Measurements from ENCODE around the gene CHRNG.

Gene CHRNG

DNA sequence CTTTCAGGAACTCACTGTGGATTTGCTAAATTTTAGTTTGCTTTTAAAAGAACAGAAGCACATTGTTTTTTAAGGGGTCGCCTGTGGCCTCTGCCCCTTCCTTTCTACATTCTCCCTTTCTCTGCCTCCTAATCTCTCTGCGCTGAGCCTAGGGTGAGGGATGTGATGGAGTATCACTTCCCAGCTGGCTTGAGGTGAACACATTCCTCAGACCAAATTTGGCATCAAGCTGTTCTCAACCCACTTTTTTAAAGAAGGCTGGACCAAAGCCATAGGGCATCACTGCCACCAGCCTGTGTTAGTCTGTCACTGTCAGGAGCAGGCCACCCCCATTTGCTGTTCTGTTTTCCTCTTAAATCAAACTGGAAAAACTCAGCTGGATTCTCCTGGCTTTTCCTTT, 38.3 kb downstream of the CHRNG start:
- 100% methylated on average over 1 of the region's 2 CpGs for WGBS
- Histone ChIP-seq H3K4ac (ENCODE audit: low read depth in 1 of 2, low read length in 2 of 2) (no peak overlapping the region), H3K9me3 (ENCODE audit: control insufficient read depth, low read length) (no peaks in the 10 kb centered on the region), H2BK5ac (ENCODE audit: low read depth, low read length, poor library complexity, severe bottlenecking) (no peak overlapping the region), H2AFZ (ENCODE audit: low read depth, low read length) (no peak overlapping the region), H3K36me3 (ENCODE audit: control insufficient read depth in 1 of 2, insufficient read depth in 2 of 2, low read depth in 1 of 2, low read length in 2 of 2) (peaks cover 14 to 75% of the 10 kb centered on the region in 2 experiments), H2BK120ac (ENCODE audit: low read depth, low read length) (no peak overlapping the region), H2AK5ac (ENCODE audit: low read length, severe bottlenecking) (no peak overlapping the region), H3K14ac (ENCODE audit: low read length in 2 of 2) (no peak overlapping the region), H2BK12ac (ENCODE audit: low read length in 2 of 2) (no peak overlapping the region), H3K27me3 (ENCODE audit: control insufficient read depth in 1 of 2, insufficient read depth in 1 of 2, low read length in 2 of 2) (no peaks in the 10 kb centered on the region), H3K27ac (ENCODE audit: low read length, poor library complexity, severe bottlenecking) (no peak overlapping the region), H4K8ac (ENCODE audit: low read length) (no peak overlapping the region), H4K91ac (ENCODE audit: low read length) (no peak overlapping the region), H2BK15ac (ENCODE audit: low read depth, poor library complexity, severe bottlenecking) (no peak overlapping the region), H3K4me3 (ENCODE audit: insufficient read depth in 1 of 2, low read depth in 1 of 2, low read length in 2 of 2) (no peak overlapping the region), H3K18ac (ENCODE audit: low read depth in 1 of 2, low read length in 2 of 2) (no peak overlapping the region), H3K23ac (ENCODE audit: low read length in 2 of 2) (no peak overlapping the region), H3K4me1 (ENCODE audit: control insufficient read depth, insufficient read depth, low read depth, low read length) (peaks cover 3% of the 10 kb centered on the region), H3K9ac (ENCODE audit: low read length) (no peak overlapping the region), H3K79me1 (replicated peaks; ENCODE audit: low read length, poor library complexity, severe bottlenecking) (peaks cover 7% of the 10 kb centered on the region), H3K4me2 (ENCODE audit: low read length, poor library complexity, severe bottlenecking) (no peak overlapping the region)
- no peak for DNase-seq

DNA sequence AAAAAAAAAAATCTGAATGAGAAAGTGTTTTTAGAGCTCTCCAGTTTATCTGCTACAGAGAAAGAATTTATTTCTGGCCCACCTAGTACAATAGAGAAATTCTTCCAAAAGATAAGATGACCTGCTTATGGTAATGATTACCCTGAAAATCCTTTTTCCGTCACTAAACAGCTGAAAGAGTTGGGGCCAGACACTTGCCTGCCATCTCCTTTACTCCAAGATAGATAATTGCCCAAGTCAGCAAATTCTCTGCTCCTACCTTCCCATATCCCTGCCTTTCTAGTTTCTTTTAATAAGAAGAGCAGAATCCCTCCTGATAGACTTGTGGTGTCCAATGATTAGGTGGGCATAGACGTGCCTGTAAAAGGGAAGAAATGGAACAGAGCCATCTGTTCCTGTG, 39.1 kb downstream of the CHRNG start:
- DNase-seq: no peak
- H3K9ac ChIP-seq (ENCODE audit: low read length): no peak overlapping the region
- H2BK120ac ChIP-seq (ENCODE audit: low read depth, low read length): no peak overlapping the region
- H3K4ac ChIP-seq (ENCODE audit: low read depth in 1 of 2, low read length in 2 of 2): no peak overlapping the region
- H2AFZ ChIP-seq (ENCODE audit: low read depth, low read length): no peak overlapping the region
- H3K79me1 ChIP-seq (replicated peaks; ENCODE audit: low read length, poor library complexity, severe bottlenecking): peaks cover 7% of the 10 kb centered on the region
- H3K18ac ChIP-seq (ENCODE audit: low read depth in 1 of 2, low read length in 2 of 2): no peak overlapping the region
- peaks cover 3% of the 10 kb centered on the region for H3K4me1 ChIP-seq (ENCODE audit: control insufficient read depth, insufficient read depth, low read depth, low read length)
- H3K4me2 ChIP-seq (ENCODE audit: low read length, poor library complexity, severe bottlenecking): no peak overlapping the region
- H3K9me3 ChIP-seq (ENCODE audit: control insufficient read depth, low read length): no peaks in the 10 kb centered on the region
- H3K14ac ChIP-seq (ENCODE audit: low read length in 2 of 2): no peak overlapping the region
- peaks cover 14 to 75% of the 10 kb centered on the region in 2 experiments for H3K36me3 ChIP-seq (ENCODE audit: control insufficient read depth in 1 of 2, insufficient read depth in 2 of 2, low read depth in 1 of 2, low read length in 2 of 2)
- 100% methylated on average over 1 of the region's 2 CpGs for WGBS
- no peak overlapping the region for H2BK5ac ChIP-seq (ENCODE audit: low read depth, low read length, poor library complexity, severe bottlenecking)
- H3K23ac ChIP-seq (ENCODE audit: low read length in 2 of 2): no peak overlapping the region
- H4K8ac ChIP-seq (ENCODE audit: low read length): no peak overlapping the region
- H3K27me3 ChIP-seq (ENCODE audit: control insufficient read depth in 1 of 2, insufficient read depth in 1 of 2, low read length in 2 of 2): no peaks in the 10 kb centered on the region
- H2BK15ac ChIP-seq (ENCODE audit: low read depth, poor library complexity, severe bottlenecking): no peak overlapping the region
- no peak overlapping the region for H3K27ac ChIP-seq (ENCODE audit: low read length, poor library complexity, severe bottlenecking)
- H2BK12ac ChIP-seq (ENCODE audit: low read length in 2 of 2): no peak overlapping the region
- no peak overlapping the region for H4K91ac ChIP-seq (ENCODE audit: low read length)
- H3K4me3 ChIP-seq (ENCODE audit: insufficient read depth in 1 of 2, low read depth in 1 of 2, low read length in 2 of 2): no peak overlapping the region
- H2AK5ac ChIP-seq (ENCODE audit: low read length, severe bottlenecking): no peak overlapping the region

DNA sequence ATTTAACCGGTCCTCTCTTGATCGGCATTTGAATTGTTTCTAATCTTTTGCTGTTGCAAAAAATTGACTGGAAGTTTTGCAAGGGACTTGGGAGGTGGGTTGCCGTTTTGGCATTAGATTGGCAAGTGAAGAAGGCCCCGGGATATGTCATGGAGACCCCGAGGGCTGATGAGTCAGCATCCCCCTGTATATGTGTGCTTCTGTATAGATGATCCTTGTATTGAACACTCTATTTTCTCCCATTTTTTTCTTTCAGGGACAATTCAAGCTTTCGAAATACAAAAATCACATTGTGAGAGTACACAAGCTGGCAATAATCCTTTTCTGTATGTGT, 41.1 kb downstream of the CHRNG start:
- Histone ChIP-seq H3K4me2 (ENCODE audit: low read length, poor library complexity, severe bottlenecking) (no peak overlapping the region), H3K4ac (ENCODE audit: low read depth in 1 of 2, low read length in 2 of 2) (no peak overlapping the region), H3K79me1 (replicated peaks; ENCODE audit: low read length, poor library complexity, severe bottlenecking) (no peaks in the 10 kb centered on the region), H2BK120ac (ENCODE audit: low read depth, low read length) (no peak overlapping the region), H2AK5ac (ENCODE audit: low read length, severe bottlenecking) (no peak overlapping the region), H4K8ac (ENCODE audit: low read length) (no peak overlapping the region), H3K4me1 (ENCODE audit: control insufficient read depth, insufficient read depth, low read depth, low read length) (no peaks in the 10 kb centered on the region), H2BK12ac (ENCODE audit: low read length in 2 of 2) (no peak overlapping the region), H2BK15ac (ENCODE audit: low read depth, poor library complexity, severe bottlenecking) (no peak overlapping the region), H3K4me3 (ENCODE audit: insufficient read depth in 1 of 2, low read depth in 1 of 2, low read length in 2 of 2) (no peak overlapping the region), H3K36me3 (ENCODE audit: control insufficient read depth in 1 of 2, insufficient read depth in 2 of 2, low read depth in 1 of 2, low read length in 2 of 2) (peaks cover 10 to 68% of the 10 kb centered on the region in 2 experiments), H3K27me3 (ENCODE audit: control insufficient read depth in 1 of 2, insufficient read depth in 1 of 2, low read length in 2 of 2) (no peaks in the 10 kb centered on the region), H3K27ac (ENCODE audit: low read length, poor library complexity, severe bottlenecking) (no peak overlapping the region), H2BK5ac (ENCODE audit: low read depth, low read length, poor library complexity, severe bottlenecking) (no peak overlapping the region), H2AFZ (ENCODE audit: low read depth, low read length) (no peak overlapping the region), H4K91ac (ENCODE audit: low read length) (no peak overlapping the region), H3K18ac (ENCODE audit: low read depth in 1 of 2, low read length in 2 of 2) (no peak overlapping the region), H3K9me3 (ENCODE audit: control insufficient read depth, low read length) (no peaks in the 10 kb centered on the region), H3K14ac (ENCODE audit: low read length in 2 of 2) (no peak overlapping the region), H3K23ac (ENCODE audit: low read length in 2 of 2) (no peak overlapping the region), H3K9ac (ENCODE audit: low read length) (no peak overlapping the region)
- no peak for DNase-seq
- 94% methylated on average over 3 of the region's 6 CpGs for WGBS

DNA sequence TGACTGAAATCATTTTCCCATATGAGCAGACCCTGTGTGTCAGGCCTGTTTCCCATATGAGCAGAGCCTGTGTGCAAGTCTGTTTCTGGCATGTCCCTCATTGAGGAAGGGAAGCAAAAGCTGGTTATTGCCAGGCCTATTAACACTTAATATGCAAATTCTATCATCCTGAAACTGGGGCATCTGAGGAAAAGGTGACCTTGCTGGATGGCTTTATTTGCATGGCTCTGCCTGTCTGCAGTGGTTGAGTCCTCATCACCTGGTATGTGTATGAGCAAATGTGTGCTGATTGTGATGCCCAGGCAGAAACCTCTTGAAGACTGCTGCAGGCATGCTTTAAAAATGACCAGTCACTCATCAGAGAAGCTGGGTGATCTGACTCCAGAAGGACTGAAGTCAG, 42.2 kb downstream of the CHRNG start:
- no peak overlapping the region for H2BK120ac ChIP-seq (ENCODE audit: low read depth, low read length)
- DNase-seq: no peak
- no peak overlapping the region for H3K4me3 ChIP-seq (ENCODE audit: insufficient read depth in 1 of 2, low read depth in 1 of 2, low read length in 2 of 2)
- H3K36me3 ChIP-seq (ENCODE audit: control insufficient read depth in 1 of 2, insufficient read depth in 2 of 2, low read depth in 1 of 2, low read length in 2 of 2): peaks cover 10 to 68% of the 10 kb centered on the region in 2 experiments
- no peak overlapping the region for H2AK5ac ChIP-seq (ENCODE audit: low read length, severe bottlenecking)
- H3K18ac ChIP-seq (ENCODE audit: low read depth in 1 of 2, low read length in 2 of 2): no peak overlapping the region
- H3K27me3 ChIP-seq (ENCODE audit: control insufficient read depth in 1 of 2, insufficient read depth in 1 of 2, low read length in 2 of 2): no peaks in the 10 kb centered on the region
- H3K4me2 ChIP-seq (ENCODE audit: low read length, poor library complexity, severe bottlenecking): no peak overlapping the region
- H3K4me1 ChIP-seq (ENCODE audit: control insufficient read depth, insufficient read depth, low read depth, low read length): no peaks in the 10 kb centered on the region
- H2BK5ac ChIP-seq (ENCODE audit: low read depth, low read length, poor library complexity, severe bottlenecking): no peak overlapping the region
- H2AFZ ChIP-seq (ENCODE audit: low read depth, low read length): no peak overlapping the region
- H4K91ac ChIP-seq (ENCODE audit: low read length): no peak overlapping the region
- H2BK15ac ChIP-seq (ENCODE audit: low read depth, poor library complexity, severe bottlenecking): no peak overlapping the region
- H3K9me3 ChIP-seq (ENCODE audit: control insufficient read depth, low read length): no peaks in the 10 kb centered on the region
- no peak overlapping the region for H3K27ac ChIP-seq (ENCODE audit: low read length, poor library complexity, severe bottlenecking)
- H3K9ac ChIP-seq (ENCODE audit: low read length): no peak overlapping the region
- no peak overlapping the region for H4K8ac ChIP-seq (ENCODE audit: low read length)
- no peak overlapping the region for H3K14ac ChIP-seq (ENCODE audit: low read length in 2 of 2)
- H3K23ac ChIP-seq (ENCODE audit: low read length in 2 of 2): no peak overlapping the region
- H3K79me1 ChIP-seq (replicated peaks; ENCODE audit: low read length, poor library complexity, severe bottlenecking): no peaks in the 10 kb centered on the region
- H2BK12ac ChIP-seq (ENCODE audit: low read length in 2 of 2): no peak overlapping the region
- H3K4ac ChIP-seq (ENCODE audit: low read depth in 1 of 2, low read length in 2 of 2): no peak overlapping the region

Data from mesenchymal stem cell (in vitro differentiated cells and primary cell).